HUES64 (cell line): Measurements from ENCODE around the gene DGKA.
"Not testable (repeated sequence)": the region's sequence is repeated elsewhere in the genome, so short reads cannot be mapped to it uniquely, and the experiment has no call there.

ENCODE experiments used
- H3K27ac ChIP-seq: 2 replicates; pipeline ENCODE4 v1.7.0; 2013; ENCODE audit warnings: low read depth, low read length, inconsistent platforms
- H3K27me3 ChIP-seq: 2 replicates; pipeline ENCODE4 v1.6.1; 2013; ENCODE audit warnings: mild to moderate bottlenecking, low read length; ENCODE audit not compliant: insufficient read depth
- H3K36me3 ChIP-seq: 2 replicates; pipeline ENCODE4 v1.6.1; 2013; ENCODE audit warnings: mild to moderate bottlenecking, low read length; ENCODE audit not compliant: insufficient read depth
- H3K4me1 ChIP-seq: 2 replicates; pipeline ENCODE4 v1.6.1; 2013; ENCODE audit warnings: mild to moderate bottlenecking, low read length, moderate library complexity; ENCODE audit not compliant: insufficient read depth
- H3K4me3 ChIP-seq: 2 replicates; pipeline ENCODE4 v1.5.1; 2013; ENCODE audit warnings: mild to moderate bottlenecking, low read length, moderate library complexity
- H3K9ac ChIP-seq: 2 replicates; pipeline ENCODE4 v1.6.1; 2013; ENCODE audit warnings: mild to moderate bottlenecking, low read depth, low read length
- H3K9me3 ChIP-seq: 2 replicates; pipeline ENCODE4 v1.6.1; 2013; ENCODE audit warnings: low read depth, low read length; ENCODE audit not compliant: insufficient read depth
- WGBS: fragments of 150-250, 120-280 bp; methylation state at CpG from one replicate; pipeline ENCODE4 v1.1.7; 2013; ENCODE audit warnings: missing lambda C conversion rate; 5-methylcytosine and 5-hydroxymethylcytosine counted together

DGKA gene

DNA sequence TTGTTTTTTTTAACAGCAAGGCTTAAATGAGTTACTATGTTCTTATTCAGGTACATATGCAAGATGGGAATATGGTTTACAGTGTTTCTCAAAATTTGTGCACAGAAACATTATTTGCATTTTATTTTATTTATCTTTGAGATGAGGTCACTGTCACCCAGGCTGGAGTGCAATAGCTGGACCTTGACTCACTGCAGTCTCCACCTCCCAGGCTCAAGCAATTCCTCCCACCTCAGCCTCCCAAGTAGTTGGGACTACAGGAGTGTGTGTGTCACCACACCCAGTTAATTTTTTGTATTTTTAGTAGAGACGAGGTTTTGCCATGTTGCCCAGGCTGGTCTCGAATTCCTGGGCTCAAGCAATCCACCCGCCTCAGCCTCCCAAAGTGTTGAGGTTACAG, 11.9 kb upstream of the DGKA start:
- H3K9ac ChIP-seq, H3K4me3 ChIP-seq, H3K9me3 ChIP-seq, H3K27ac ChIP-seq, H3K4me1 ChIP-seq, H3K27me3 ChIP-seq: not testable (repeated sequence)
- WGBS = 96% methylated on average over 3 of the region's 3 CpGs
- H3K36me3 ChIP-seq = peaks cover 47% of the 10 kb centered on the region

GRCh38 chr12:55922126-55922525, 8.8 kb upstream of the DGKA start:
- Histone ChIP-seq H3K36me3 (peaks cover 52% of the 10 kb centered on the region), H3K4me1 (peaks cover 10% of the 10 kb centered on the region), H3K4me3 (no peak overlapping the region), H3K9ac (no peak overlapping the region), H3K27me3 (no peaks in the 10 kb centered on the region), H3K27ac (no peak overlapping the region), H3K9me3 (no peaks in the 10 kb centered on the region)
- WGBS = 98% methylated on average over 3 of the region's 3 CpGs

DNA sequence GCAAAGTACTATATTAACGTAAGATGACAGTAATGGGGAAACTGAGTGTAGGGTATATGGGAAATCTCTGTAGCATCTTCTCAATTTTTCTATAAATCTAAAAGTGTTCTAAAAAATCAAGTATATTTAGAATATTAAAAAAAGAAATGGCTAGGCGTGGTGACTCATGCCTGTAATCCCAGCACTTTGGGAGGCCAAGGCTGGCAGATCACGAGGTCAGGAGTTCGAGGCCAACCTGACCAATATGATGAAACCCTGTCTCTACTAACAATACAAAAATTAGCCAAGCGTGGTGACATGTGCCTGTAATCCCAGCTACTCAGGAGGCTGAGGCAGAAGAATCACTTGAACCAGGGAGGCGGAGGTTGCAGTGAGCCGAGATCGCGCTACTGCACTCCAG, 7.3 kb upstream of the DGKA start:
- H3K4me3 ChIP-seq, H3K27ac ChIP-seq, H3K9ac ChIP-seq, H3K27me3 ChIP-seq, H3K9me3 ChIP-seq: not testable (repeated sequence)
- peaks cover 52% of the 10 kb centered on the region for H3K36me3 ChIP-seq
- peaks cover 10% of the 10 kb centered on the region for H3K4me1 ChIP-seq
- WGBS = 95% methylated on average over 8 of the region's 9 CpGs

- Histone ChIP-seq H3K27me3 (no peaks in the 10 kb centered on the region), H3K4me3 (peak overlapping the region; percentile 94), H3K36me3 (peaks cover 50% of the 10 kb centered on the region), H3K27ac (no peak overlapping the region), H3K9ac (no peak overlapping the region), H3K4me1 (peaks cover 10% of the 10 kb centered on the region), H3K9me3 (no peaks in the 10 kb centered on the region)
- WGBS = 95% methylated on average over 4 of the region's 4 CpGs
These were observed 5.6 kb upstream of the DGKA start for GRCh38 chr12:55925371-55925770.

DNA sequence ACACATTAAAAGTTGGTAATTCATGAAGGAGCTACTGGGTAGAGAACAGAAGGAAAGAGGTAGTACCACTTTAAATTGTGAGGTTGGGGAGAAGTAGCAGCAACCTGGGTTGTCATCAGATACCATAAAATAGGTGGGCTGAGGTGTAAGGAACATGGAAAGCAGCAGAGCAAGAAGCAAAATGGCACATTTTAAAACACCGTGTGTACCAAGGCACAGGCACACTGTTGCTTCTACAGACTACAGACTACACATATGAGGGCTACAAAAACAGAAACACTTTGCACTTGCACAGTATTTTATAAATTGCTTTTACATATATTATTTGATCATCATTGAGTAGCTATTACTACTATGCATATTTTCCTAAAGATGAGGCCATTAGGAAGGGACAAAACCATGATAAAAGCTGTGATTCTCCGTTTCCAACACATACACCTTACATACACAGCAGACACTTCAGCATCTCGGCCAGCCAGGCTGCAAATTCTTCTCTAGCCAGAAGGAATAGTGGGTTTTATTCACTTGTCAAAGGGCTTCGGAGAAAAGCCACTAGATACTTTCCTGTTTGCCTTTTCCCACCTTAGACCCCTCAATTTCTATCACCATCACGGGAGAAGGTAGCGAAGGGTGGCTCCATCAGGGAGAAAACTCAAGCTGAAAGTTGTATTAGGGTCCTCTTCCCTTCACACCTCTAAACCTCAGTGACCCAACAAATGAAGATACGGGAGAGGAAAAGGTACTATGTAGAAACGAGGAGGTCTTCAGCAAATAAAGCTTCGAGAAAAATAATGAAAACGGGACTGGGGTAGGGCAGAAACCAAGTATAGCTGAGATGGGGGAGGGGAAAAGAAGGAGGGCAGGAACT, 4.9 kb upstream of the DGKA start:
- H3K9ac ChIP-seq = peak overlapping the region; percentile 92
- H3K27ac ChIP-seq = peak overlapping the region; percentile 96
- H3K36me3 ChIP-seq = peaks cover 42% of the 10 kb centered on the region
- 28% methylated on average over 10 of the region's 10 CpGs for WGBS
- H3K4me3 ChIP-seq = peak overlapping the region; percentile 94
- peaks cover under 1% of the 10 kb centered on the region; the same call in 1 of the 2 replicates for H3K27me3 ChIP-seq
- H3K9me3 ChIP-seq = no peaks in the 10 kb centered on the region
- peaks cover 17% of the 10 kb centered on the region for H3K4me1 ChIP-seq

DNA sequence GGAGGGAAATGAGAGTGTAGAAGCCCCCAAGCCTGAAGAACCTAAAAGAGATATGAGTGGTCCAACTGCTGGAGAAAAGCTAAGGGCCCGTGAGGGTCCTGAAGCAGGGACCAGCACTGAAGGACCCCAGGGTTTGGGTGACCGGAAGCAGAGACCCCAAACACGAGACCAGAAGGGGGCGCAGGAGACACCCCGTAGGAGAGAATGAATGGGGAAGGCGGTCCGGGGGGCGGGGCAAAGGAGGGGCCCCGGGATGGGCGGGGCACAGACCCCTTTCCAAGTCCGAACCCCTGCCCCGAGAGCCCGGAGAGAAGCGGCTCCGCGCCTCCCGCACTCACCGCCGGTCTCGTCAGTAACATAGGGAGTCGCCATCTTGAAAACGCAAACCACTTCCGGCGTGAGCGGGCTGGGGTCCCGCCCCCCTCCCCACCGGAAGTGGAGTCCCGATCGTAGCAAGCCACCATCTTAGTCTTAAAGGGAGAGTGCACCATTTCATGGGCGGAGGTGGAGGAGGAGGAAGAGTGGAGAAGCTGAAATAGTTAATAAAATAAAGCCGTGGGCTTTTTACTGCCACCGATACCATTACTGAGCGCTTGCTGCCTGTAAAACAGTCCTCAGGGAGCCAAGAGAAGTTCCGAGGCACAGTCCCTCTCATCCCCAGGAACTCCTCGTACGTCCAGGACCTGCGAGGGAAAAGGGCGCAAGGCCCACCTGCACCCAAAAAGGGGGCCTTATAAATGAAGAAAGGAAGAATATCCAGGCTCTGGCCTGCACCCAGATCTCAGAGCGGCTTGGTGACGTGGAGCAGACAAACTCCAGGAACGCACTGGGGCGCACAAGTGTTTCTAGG, 4.0 kb upstream of the DGKA start:
- Histone ChIP-seq H3K36me3 (peaks cover 34% of the 10 kb centered on the region), H3K9me3 (no peaks in the 10 kb centered on the region), H3K27ac (peak overlapping the region; percentile 96), H3K4me1 (peaks cover 21% of the 10 kb centered on the region), H3K4me3 (peak overlapping the region; percentile 94), H3K27me3 (peaks cover 5% of the 10 kb centered on the region), H3K9ac (peak overlapping the region; percentile 92)
- WGBS = 1% methylated on average over 42 of the region's 42 CpGs

- peaks cover 25% of the 10 kb centered on the region for H3K4me1 ChIP-seq
These were observed 3.1 kb upstream of the DGKA start, which contains the start of gene PYM1 for GRCh38 chr12:55927588-55928502. Gene PYM1 (minus strand): TSS chr12:55927894. CDS start chr12:55927761, 133 bp downstream.

DNA sequence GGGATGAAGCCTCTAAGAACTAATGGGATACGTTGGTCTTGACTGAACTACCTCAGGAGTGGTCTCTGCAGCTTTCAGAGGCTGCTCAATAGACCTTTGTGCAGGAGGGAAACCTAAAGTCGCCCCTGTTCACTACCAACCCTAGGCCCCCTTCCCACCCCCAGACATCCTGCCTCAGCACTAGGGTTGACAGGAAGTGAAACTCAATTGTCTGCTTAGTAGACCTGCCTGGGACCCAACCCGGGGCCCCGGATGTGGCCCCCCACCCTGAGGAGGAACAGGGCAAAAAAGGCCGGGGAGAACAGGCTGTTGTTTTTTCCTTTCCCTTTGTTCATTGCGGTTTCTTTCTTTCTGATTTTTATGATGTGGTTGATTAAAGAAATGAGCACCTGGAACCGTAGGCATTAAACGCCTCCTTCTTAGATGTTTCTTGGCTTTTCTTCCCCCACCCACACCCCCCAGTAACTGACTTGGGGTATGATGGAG, 1.6 kb upstream of the DGKA start:
- H3K9ac ChIP-seq = no peak overlapping the region
- H3K9me3 ChIP-seq = no peaks in the 10 kb centered on the region
- no peak overlapping the region for H3K4me3 ChIP-seq
- peaks cover 13% of the 10 kb centered on the region for H3K36me3 ChIP-seq
- H3K4me1 ChIP-seq = peaks cover 33% of the 10 kb centered on the region
- WGBS = 80% methylated on average over 5 of the region's 8 CpGs
- H3K27me3 ChIP-seq = peaks cover 25% of the 10 kb centered on the region
- no peak overlapping the region for H3K27ac ChIP-seq

More at GRCh38 chr12:55927588-55928502, 3.1 kb upstream of the DGKA start, which contains the start of gene PYM1:
- peak within 1 kb of the TSS; percentile 96 for H3K27ac ChIP-seq
- peaks cover 14% of the 10 kb centered on the region for H3K27me3 ChIP-seq
- H3K36me3 ChIP-seq = peaks cover 25% of the 10 kb centered on the region
- H3K4me3 ChIP-seq = peak within 1 kb of the TSS; percentile 94
- no peaks in the 10 kb centered on the region for H3K9me3 ChIP-seq
- 7% methylated on average over 49 of the region's 49 CpGs for WGBS
- peak within 1 kb of the TSS; percentile 92 for H3K9ac ChIP-seq

DNA sequence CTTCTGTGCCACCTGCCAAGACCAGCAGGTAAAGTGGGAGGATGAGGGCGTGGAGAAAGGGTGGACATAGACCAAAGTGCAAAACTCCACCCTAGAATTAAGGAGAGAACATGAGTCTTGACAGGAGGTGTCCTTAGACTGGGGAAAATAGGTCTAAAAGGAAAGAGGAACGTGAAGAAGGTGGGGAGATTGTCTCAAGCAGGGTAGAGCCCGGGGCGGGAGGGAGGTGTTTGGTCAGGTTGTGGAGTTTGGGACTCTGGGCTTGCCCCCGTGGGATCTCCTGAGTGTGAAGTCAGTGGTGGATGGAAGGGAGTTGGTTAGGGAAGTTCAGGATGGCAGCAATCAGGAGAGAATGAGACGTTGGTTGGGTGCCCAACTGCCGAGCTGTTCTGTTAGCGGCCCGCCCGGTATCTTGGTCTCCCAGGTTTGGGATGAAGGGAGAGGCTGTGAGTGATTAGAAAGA, 386 bp downstream of the DGKA start:
- Histone ChIP-seq H3K9ac (peak overlapping the region; percentile 22; the same call in 1 of the 2 replicates), H3K4me3 (peak overlapping the region; percentile 65), H3K36me3 (no peaks in the 10 kb centered on the region), H3K9me3 (no peaks in the 10 kb centered on the region), H3K27ac (no peak overlapping the region), H3K27me3 (peaks cover 30% of the 10 kb centered on the region), H3K4me1 (peaks cover 23% of the 10 kb centered on the region)
- WGBS = 24% methylated on average over 10 of the region's 10 CpGs

- no peak overlapping the region for H3K27ac ChIP-seq
- 2% methylated on average over 60 of the region's 60 CpGs for WGBS
These were observed 1.0 kb downstream of the DGKA start for GRCh38 chr12:55931780-55932550.

More at GRCh38 chr12:55931780-55932550, 1.0 kb downstream of the DGKA start:
- Histone ChIP-seq H3K4me3 (peak overlapping the region; percentile 65), H3K27me3 (peaks cover 30% of the 10 kb centered on the region), H3K4me1 (peaks cover 23% of the 10 kb centered on the region), H3K9ac (peak overlapping the region; percentile 22; the same call in 1 of the 2 replicates), H3K9me3 (no peaks in the 10 kb centered on the region), H3K36me3 (no peaks in the 10 kb centered on the region)
